ENCODE results near the gene ARG1.
"Not testable (repeated sequence)": the region's sequence is repeated elsewhere in the genome, so short reads cannot be mapped to it uniquely, and the experiment has no call there.

The ARG1 gene

DNA sequence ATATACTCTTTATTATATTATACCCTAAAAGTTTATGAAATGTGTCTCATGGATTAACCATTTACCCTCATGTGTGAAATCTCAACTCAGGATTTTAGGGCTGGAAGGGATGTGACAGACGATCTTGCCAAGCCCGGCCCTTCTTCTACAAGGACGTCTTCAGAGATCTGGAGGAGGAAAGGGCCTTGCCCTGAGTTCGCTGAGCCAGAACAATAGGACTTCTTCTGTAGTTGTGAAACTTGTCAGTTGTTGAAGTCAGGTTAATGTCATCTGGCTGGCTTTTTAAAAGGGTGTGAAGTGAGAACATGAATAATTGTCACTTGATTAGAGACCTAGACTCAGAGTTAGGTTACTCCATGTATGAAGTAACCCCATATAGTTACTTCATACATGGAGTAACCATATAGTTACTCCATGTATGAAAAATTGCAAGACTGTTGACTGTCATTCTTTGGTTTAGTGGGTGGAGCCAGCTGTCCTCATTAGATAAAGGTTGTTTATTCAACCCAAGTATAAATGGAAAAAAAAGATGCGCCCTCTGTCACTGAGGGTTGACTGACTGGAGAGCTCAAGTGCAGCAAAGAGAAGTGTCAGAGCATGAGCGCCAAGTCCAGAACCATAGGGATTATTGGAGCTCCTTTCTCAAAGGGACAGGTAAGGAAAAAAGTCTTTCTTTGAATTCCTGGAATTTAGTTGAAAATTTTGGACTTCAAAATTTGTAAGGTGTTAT lies at the start of gene ARG1:
Gene ARG1 (plus strand): TSS at position 541 of the 730 bp plus-strand sequence. CDS start 57 bp downstream, at position 598.
- H3K27me3 ChIP-seq (replicated peaks) = no peaks in the 10 kb centered on the region
- in situ Hi-C loops (cut with HindIII; ENCODE audit: low pct_ligation_motif_present, low sequenced_read_pairs) = no loop called here
- no peak within 1 kb of the TSS for H3K4me3 ChIP-seq (ENCODE audit: low read depth, low read length)
- TF ChIP-seq, protein P1, sequence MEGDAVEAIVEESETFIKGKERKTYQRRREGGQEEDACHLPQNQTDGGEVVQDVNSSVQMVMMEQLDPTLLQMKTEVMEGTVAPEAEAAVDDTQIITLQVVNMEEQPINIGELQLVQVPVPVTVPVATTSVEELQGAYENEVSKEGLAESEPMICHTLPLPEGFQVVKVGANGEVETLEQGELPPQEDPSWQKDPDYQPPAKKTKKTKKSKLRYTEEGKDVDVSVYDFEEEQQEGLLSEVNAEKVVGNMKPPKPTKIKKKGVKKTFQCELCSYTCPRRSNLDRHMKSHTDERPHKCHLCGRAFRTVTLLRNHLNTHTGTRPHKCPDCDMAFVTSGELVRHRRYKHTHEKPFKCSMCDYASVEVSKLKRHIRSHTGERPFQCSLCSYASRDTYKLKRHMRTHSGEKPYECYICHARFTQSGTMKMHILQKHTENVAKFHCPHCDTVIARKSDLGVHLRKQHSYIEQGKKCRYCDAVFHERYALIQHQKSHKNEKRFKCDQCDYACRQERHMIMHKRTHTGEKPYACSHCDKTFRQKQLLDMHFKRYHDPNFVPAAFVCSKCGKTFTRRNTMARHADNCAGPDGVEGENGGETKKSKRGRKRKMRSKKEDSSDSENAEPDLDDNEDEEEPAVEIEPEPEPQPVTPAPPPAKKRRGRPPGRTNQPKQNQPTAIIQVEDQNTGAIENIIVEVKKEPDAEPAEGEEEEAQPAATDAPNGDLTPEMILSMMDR (IDR thresholded peaks at IDR 0.05; ENCODE audit: low read depth, low read length, missing control alignments) = no peak
- no peak for DNase-seq
- H3K27ac ChIP-seq = no peak within 1 kb of the TSS
- no peaks in the 10 kb centered on the region for H3K36me3 ChIP-seq (replicated peaks)

DNA sequence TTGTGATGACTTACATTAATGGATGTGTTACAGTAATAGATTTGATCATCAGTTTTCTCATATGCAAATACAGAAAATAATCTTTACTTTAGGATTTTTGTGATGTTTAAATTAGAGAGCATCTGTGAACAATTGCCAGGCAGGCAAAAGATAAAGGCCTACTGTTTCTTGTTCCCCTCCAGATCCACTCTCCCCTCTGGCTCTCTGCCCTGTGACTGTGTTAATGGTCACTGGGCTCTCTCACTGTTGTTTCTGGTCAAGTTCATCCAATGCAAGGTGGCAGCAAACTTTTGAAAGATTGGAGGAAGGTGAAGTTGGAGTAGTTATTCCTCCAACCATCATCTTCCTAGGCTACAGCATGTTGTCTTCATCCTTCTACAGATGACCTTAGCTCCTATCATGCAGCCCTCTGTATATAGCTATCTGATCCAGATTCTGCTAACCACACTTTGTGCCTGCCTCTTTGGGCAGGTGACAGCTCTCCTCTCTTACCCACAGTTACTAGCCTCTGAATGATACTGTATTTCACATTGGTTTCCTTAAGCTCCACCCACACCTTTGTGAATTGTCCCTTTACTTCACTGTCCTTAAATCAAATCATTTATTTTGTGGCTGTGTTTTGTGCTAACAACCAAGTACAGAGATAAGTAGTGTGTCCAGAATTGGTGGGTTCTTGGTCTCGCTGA lies 48.9 kb upstream of the ARG1 start:
- in situ Hi-C loops (cut with HindIII; ENCODE audit: low pct_ligation_motif_present, low sequenced_read_pairs) = no loop called here
- TF ChIP-seq, protein P1 (IDR thresholded peaks at IDR 0.05; ENCODE audit: low read depth, low read length, missing control alignments) = no peak
- H3K4me3 ChIP-seq (ENCODE audit: low read depth, low read length) = no peak overlapping the region
- H3K27ac ChIP-seq = no peak overlapping the region
- H3K27me3 ChIP-seq (replicated peaks) = no peaks in the 10 kb centered on the region
- no peak for DNase-seq
- H3K36me3 ChIP-seq (replicated peaks) = no peaks in the 10 kb centered on the region

DNA sequence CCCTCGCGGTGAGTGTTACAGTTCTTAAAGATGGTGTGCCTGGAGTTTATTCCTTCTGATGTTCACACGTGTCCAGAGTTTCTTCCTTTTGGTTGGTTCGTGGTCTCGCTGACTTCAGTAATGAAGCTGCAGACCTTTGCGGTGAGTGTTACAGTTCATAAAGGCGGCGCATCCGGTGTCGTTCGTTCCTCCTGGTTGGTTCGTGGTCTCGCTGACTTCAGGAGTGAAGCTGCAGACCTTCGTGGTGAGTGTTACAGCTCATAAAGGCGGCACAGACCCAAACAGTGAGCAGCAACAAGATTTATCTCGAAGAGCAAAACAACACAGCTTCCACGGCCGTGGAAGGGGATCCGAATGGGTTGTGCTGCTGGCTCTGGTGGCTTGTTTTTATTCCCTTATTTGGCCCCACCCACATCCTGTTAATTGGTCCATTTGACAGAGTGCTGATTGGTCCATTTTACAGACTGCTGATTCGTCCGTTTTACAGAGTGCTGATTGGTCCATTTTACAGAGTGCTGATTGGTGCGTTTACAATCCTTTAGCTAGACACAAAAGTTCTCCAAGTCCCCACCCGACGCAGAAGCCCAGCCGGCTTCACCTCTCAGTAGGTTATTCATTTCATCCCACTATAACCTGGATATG lies 48.2 kb upstream of the ARG1 start:
- in situ Hi-C loops (cut with HindIII; ENCODE audit: low pct_ligation_motif_present, low sequenced_read_pairs) = no loop called here
- H3K36me3 ChIP-seq (replicated peaks) = no peaks in the 10 kb centered on the region
- no peaks in the 10 kb centered on the region for H3K27me3 ChIP-seq (replicated peaks)
- H3K27ac ChIP-seq = no peak overlapping the region
- no peak for DNase-seq
- TF ChIP-seq, protein P1 (IDR thresholded peaks at IDR 0.05; ENCODE audit: low read depth, low read length, missing control alignments) = no peak
- H3K4me3 ChIP-seq (ENCODE audit: low read depth, low read length) = no peak overlapping the region

DNA sequence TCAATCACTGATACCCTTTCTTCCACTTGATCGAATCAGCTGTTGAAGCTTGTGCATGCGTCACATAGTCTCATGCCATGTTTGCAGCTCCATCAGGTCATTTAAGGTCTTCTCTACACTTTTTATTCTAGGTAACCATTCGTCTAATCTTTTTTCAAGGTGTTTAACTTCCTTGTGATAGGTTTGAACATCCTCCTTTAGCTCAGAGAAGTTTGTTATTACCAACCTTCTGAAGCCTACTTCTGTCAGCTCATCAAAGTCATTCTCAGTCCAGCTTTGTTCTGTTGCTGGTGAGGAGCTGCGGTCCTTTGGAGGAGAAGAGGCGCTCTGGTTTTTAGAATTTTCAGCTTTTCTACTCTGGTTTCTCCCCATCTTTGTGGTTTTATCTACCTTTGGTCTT lies 42.1 kb upstream of the ARG1 start:
- H3K27me3 ChIP-seq (replicated peaks); H3K36me3 ChIP-seq (replicated peaks); H3K27ac ChIP-seq; in situ Hi-C loops (cut with HindIII; ENCODE audit: low pct_ligation_motif_present, low sequenced_read_pairs); H3K4me3 ChIP-seq (ENCODE audit: low read depth, low read length); DNase-seq: not testable (repeated sequence)

DNA sequence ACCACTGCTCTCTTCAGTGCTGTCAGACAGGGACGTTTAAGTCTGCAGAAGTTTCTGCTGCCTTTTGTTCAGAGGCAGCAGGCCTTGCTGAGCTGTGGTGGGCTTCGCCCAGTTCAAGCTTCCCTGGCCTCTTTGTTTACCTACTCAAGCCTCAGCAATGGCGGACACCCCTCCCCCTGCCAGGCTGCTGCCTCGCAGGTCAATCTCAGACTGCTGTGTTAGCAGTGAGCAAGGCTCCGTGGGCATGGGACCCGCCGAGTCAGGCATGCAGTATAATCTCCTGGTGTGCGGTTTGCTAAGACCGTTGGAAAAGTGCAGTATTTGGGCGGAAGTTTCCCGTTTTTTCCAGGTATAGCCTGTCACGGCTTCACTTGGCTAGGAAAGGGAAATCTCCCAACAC lies 41.3 kb upstream of the ARG1 start:
- H3K27ac ChIP-seq; H3K4me3 ChIP-seq (ENCODE audit: low read depth, low read length); H3K27me3 ChIP-seq (replicated peaks); in situ Hi-C loops (cut with HindIII; ENCODE audit: low pct_ligation_motif_present, low sequenced_read_pairs); DNase-seq; H3K36me3 ChIP-seq (replicated peaks): not testable (repeated sequence)

DNA sequence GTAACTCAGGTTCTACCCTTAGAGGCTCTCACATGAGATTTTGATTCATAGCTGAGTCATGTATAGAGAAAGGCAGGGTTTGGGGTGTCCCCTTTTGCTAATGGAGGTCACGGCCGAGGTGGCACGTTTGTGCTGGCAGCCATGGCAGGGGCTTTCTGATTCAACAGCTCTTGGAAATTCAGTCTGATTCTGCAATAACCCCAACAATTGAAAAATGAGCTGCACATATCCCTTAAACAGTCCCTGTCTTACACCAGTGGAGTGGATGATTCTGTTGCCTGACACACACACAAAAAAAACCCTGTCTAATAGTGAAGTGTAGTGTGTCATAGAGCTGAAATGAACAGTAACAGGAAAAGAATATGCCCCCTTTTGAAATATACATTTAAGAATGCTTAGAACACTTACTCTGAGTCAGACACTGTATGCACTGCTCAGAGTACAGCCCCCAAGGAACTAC lies 40.4 kb upstream of the ARG1 start:
- no peaks in the 10 kb centered on the region for H3K27me3 ChIP-seq (replicated peaks)
- in situ Hi-C loops (cut with HindIII; ENCODE audit: low pct_ligation_motif_present, low sequenced_read_pairs) = no loop called here
- DNase-seq = no peak
- no peaks in the 10 kb centered on the region for H3K36me3 ChIP-seq (replicated peaks)
- no peak overlapping the region for H3K27ac ChIP-seq
- no peak overlapping the region for H3K4me3 ChIP-seq (ENCODE audit: low read depth, low read length)
- TF ChIP-seq, protein P1 (IDR thresholded peaks at IDR 0.05; ENCODE audit: low read depth, low read length, missing control alignments) = no peak

DNA sequence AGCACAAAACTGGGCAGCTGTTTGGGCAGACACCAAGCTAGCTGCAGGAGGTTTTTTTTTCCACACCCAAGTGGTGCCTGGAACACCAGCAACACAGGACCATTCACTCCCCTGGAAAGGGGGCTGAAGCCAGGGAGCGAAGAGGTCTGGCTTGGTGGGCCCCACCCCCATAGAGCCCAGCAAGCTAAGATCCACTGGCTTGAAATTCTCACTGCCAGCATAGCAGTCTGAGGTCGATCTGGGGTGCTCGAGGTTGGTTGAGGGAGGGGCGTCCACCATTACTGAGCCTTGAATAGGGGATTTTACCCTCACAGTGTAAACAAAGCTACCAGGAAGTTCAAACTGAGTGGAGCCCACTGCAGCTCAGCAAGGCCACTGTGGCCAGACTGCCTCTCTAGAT lies 34.4 kb upstream of the ARG1 start:
- in situ Hi-C loops (cut with HindIII; ENCODE audit: low pct_ligation_motif_present, low sequenced_read_pairs); H3K27ac ChIP-seq; H3K27me3 ChIP-seq (replicated peaks); H3K36me3 ChIP-seq (replicated peaks); H3K4me3 ChIP-seq (ENCODE audit: low read depth, low read length); DNase-seq: not testable (repeated sequence)

Data from brain microvascular endothelial cell (primary cell).